HL-60/S4 (cell line): Measurements from ENCODE around the gene APBB2.

ENCODE experiments used
- in situ Hi-C: fragments of 300-500 bp; cut with MboI; formaldehyde crosslinking; loops from 2 replicates; pipeline ENCODE4 v1.14.3; 2022; ENCODE audit warnings: low sequenced_read_pairs

The APBB2 gene

DNA sequence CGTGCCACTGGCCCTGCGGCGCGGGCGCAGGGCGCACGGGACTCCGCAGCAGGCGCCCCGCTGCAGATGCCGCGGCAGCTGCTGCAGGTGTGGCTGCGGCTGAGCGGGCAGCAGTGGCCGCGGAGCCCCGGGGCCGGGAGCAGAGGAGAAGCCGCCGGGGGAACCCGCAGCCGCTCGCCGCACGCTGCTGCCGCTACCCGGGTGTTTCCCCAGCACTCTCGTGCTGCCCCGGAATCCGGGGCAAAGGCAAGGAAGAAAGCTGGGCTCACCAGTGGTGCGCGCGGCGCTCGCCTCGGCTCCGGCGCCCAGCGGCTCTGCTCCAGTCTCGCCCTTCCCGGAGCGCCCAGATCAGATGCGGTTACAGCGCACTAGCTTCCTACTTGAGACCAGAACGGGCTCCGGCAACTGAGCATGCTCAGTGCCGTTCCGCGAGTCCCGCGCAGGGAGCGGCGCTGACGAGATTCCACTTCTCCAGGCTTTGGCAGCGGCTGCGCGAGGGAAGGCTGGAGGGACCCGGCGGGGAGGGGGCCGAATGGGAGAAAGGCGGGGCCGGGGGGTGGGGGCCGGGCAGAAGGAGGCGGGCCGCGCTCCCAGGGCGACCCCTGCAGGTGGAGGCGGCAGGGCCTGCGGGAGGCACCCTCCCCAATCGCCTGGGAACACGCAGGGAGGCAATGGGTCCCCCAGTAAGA is at the start of gene APBB2:
APBB2 (minus strand) TSS at position 407 of the 689 bp plus-strand sequence. CDS start 181,288 bp downstream, outside the sequence.
- in situ Hi-C loops: loop anchor here (25.0 kb wide), 1 partner anchor 227 kb away; no protein-coding TSS in a partner anchor

DNA sequence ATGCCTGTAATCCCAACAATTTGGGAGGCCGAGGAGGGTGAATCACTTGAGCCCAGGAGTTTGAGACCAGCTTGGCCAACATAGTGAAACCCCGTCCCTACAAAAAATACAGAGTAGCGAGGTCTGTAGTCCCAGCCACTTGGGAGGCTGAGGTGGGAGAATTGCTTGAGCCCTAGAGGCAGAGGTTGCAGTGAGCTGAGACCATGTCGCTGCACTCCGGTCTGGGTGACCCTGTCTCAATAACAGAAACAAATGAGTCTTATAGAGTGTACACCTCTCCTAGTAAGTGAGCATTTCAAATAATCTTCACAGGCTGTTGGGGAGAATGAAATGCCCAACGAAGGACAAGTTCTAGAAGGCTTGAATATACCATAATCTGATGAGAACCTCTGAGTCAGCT is 47.9 kb upstream of the APBB2 start:
- in situ Hi-C loops: no loop called here

DNA sequence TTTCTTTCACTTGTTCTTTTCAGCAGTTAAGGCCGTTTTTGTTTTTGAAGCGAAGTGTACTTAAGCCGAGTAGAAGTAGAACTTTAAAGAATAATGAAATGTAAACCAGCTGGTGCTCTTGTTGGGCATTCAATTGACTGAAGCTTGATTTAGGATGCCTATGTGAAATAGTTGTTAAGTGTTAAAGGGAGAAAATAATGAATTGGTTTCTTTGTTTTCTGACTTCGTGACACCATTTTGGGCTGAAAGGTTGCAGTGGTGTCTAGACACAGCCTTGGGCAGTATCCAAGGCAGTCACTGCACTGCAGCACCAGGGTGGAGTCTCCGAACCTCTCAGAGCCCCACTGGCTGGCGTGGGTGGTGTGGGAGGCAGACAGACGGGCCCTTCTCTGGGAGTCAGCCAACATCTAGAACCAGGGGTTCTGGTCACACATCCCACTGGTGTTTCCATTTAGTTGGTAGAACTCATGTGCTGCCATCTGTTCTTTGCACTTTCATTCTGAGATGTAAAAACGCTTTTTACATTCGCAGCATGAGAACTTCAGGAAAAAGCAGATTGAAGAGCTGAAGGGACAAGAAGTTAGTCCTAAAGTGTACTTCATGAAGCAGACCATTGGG is 45.9 kb upstream of the APBB2 start:
- in situ Hi-C loops: no loop called here

DNA sequence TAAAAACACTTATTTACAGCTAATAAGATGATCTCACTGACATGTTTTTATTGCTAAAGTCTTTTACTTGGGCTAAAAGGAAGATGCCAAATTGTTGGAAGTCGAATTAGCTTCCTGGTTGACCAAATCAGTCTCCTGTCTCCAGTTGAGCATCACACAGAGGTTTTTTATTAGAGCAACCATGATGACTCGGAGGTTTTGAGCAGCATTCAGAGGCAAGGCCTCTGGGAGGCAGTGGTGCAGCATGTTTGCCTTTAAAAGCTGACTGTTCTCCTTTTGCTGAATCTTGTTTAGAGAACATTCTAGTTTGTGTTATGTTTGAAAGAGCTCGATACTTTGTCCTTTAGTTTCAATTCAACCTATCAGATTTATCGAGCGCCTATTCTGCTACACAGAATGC is 44.4 kb upstream of the APBB2 start:
- in situ Hi-C loops: no loop called here

DNA sequence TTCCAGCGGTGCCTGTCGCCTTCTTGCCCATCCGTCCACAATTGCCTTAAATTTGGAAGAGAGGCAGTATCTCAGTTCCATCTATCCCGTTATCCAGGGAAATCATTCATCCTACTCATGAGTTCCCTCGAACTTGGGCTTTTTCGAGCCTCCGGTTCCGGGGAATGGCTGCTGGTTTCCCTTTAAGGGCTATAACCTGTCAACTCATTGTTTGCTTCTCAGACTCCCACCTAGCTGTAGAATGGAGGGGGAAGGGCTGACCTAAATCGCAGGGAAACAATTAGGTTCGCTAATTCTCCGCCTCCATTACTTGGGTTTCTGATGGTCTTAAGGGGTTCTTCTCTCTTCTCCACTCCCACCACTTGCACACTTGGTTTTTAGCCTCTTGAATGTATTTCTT is 43.6 kb upstream of the APBB2 start:
- in situ Hi-C loops: no loop called here

DNA sequence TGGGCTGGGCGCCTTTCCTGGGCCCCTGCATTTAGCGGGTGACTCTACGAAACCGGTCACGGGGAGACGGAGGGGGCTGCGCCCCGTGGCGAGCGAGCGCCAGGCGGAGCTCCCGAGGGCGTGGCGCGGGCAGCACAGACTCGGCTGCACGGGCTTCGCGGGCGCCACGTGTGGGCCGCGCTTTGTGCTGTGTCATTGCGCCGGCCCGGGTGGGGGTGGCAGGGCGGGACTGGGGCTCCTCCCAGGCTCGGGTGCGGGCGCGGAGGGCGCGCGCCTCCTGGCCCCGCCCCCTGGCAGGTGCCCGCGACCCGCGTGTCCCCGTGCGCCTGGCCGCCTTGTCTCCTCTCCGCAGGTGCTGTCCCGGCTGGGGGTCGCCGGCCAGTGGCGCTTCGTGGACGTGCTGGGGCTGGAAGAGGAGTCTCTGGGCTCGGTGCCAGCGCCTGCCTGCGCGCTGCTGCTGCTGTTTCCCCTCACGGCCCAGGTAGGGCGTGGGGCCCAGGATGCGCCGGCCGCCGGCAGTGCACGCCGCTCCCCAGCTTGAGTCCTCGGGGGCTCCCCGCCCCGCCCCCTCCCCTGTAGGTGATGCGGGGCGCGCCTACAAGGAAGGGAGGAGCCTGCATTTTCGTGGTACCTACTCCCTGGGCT is 43.0 kb upstream of the APBB2 start:
- in situ Hi-C loops: no loop called here

DNA sequence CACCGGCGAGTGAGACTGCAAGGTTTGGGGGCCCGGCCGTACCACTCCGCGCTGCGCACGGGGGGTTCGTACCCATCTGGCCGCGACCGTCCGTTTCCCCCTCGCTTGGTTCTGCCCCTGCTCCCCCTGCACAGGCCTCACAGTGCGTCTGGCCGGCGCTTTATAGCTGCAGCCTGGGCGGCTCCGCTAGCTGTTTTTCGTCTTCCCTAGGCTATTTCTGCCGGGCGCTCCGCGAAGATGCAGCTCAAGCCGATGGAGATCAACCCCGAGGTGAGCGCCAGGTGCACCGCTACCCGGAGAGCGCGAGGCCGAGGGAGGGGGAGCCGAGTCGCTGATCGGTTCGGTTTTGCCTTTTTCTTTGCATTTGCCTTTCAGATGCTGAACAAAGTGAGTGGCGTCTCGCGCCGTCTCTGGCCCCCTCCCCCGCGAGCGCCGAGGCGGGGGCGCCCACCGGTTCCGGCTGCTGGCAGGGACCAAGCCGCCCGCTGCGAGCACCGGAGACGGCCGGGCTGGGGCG is 42.5 kb upstream of the APBB2 start, which contains the start of gene UCHL1:
UCHL1 (plus strand) TSS at position 189 of the 517 bp plus-strand sequence; CDS start at position 238, 49 bp downstream.
- in situ Hi-C loops: no loop called here

DNA sequence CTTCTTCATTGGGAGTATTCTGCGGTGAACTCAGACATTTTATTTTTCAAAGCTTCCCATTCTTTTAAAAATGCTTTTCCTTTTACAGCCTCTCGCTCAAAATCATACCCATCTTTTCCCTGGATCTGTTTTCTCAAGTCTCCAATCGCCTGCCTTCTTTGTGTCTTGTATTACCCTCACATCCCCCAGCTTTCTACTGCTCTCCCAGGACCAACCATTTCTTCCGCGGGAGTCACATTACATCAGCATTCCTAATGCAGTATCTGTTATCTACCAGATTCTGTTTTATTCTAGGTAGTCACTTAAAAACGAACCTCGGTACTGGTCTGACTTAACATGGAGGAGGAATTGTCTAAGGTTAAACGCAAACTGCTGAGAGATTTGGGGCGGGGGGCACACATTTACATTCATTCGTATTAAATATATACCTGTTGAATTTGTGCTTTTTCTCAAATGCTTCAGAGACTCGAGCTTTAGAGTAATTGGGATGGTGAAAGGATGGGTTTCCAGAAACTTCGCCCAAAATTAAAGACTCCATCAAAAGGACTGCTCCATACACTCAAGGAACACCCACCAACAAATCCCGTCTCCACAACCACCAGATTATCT is 41.9 kb upstream of the APBB2 start:
- in situ Hi-C loops: no loop called here

DNA sequence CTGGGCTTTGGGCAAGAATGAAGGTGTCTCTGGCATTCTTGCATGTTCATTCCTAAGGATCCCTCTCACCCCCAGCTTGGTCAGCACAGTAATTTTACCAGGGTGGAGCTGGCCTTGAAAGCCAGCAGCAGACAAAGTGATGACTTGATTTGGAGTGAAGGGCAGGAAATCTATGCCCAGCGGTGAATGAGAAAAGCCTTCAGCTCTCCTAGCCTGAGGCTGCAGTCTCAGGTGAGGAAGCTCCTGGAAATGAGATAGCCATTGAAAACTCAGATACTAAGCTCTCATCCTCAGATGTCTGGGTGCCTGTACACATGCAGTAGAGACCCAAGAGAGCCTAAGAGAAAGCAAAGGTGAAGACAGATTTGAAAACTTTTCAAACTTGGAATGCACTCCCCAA is 31.6 kb upstream of the APBB2 start:
- in situ Hi-C loops: no loop called here

DNA sequence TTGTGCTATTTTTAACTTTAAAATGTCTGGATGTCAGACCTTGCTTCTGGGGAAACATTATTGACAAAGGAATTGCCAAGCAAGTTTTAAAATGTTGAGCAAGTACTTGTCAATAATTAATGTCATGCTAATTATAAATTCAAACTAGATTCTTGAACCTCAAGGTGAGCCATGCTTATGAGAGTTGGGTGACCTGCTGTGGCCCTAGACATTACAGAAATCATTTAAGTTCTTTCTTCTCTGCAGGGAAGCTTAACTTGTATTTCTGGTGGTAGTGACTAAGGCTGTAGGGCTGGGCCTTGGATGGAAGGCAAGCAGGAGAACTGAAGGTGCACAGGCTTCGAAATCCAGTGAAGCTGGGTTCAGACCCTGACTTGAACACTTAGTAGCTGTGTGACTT is 27.6 kb upstream of the APBB2 start:
- in situ Hi-C loops: no loop called here

DNA sequence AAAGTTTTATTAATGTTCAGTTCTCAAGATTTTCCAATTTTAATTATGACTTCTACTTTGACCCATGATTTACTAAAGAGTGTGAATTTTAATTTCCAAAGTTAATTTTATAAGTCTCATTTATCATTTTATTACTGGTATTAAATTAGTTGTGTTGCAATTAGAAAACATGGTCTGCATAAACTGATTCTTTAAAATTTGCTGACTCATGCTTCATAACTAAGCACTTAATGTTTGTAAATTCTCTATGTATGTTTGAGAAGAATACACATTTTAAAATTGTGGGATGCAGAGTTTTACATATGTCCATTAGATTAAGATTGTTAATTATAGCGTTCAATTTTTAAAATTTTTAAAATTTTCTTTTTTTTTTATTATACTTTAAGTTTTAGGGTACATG is 22.2 kb upstream of the APBB2 start:
- in situ Hi-C loops: no loop called here

DNA sequence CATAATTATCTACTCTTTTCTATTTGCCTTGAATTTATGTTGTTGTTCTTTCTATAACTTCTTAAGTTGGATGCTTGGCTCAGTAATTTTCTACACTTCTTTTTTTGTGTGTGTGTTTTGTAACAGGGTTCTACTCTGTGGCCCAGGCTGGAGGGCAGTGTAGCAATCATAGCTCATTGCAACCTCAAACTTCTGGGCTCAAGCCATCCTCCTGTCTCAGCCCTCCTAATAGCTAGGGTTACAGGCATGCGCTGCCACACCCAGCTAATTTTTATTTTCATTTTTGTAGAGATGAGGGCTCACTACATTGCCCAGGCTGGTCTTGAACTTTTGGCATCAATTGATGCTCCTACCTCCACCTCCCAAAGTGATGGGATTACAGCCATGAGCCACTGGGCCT is 21.7 kb upstream of the APBB2 start:
- in situ Hi-C loops: no loop called here

DNA sequence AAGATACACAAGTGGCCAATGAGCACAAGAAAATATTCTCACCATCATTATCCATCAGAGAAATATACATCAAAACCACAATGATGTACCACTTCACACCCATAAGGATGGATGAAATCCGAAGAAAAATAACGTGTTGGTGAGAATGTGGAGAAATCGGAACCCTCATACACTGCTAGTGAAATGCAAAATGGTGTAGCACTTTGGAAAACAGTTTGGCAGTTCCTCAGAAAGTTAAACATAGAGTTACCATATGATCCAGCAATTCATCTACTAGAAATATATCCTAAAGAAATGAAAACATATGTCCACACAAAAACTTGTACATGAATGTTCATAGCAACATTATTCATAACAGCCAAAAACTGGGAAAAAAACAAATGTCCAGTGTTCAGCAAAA is 18.5 kb upstream of the APBB2 start:
- in situ Hi-C loops: no loop called here

DNA sequence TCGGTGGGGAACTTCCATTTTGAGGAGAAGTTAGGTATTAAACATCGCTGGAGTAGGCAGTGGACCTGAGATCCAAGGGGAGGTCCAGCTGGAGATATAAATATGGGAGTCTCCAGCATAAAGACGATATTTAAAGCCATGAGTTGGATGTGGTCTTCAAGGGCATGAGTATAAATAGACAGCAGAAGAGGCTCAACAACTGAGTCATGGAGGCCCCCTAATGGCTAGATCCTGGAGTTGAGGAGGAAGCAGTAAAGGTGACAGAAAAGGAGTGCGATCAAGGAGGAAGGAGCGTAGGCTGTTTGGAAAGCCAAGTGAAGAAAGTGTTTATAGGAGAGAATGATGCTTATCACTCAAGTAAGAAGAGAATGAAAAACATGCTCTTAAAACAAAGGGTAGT is 18.1 kb upstream of the APBB2 start:
- in situ Hi-C loops: no loop called here

DNA sequence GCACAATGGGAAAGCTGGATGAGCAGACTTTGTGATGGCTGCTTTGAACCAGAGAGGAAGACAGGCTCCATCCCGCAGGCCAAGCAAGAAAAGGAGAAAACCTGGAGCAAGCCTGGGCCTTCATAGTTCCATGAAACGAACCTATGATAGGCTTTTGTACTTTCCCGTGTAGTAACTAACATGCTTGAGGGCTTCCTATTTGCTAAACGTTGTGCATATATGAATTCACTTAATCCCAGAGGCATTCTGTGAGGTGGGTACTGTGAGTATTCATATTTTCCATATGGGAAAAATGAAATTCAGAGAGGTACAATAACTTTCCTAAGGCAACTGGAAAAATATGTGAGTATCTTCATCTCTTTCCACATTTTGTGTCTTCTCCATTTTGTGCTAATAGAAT is 13.6 kb upstream of the APBB2 start:
- in situ Hi-C loops: no loop called here

DNA sequence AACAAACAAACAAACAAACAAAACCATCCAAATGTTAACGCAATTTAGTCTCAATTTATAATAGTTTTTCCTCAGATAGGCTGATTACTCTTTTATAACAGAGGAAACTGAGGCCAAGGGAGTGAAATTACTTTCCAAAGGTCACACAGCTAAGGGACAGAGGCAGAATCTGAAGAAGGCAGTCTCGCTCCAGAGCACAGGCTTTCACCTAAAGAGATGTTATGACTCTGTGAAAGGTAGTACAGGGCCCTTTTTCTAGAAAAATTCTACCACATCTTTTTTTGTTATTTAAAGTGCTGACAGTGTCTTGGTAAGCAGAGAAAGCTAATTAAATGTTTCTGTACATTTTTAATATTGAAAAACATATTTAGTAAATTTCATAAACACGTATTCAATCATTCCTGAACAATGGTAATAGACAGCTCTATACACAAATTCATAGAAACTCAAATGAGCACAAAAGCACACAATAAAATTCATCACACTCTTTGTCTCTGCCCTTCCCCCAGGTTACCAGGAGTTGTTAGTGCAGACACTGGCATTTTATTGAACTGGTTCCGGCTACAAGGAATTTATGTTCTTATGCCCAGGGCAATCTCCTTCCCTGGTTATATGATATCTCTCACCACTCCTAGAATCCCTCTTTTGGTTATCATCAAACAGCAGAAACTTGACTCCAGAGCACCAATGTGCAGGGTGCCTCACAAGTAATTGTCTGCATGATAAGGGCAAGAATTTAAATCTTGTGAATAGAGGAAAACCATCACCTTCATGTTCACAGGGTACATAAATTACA is 7.7 kb upstream of the APBB2 start:
- in situ Hi-C loops: loop anchor here (25.0 kb wide), 1 partner anchor 235 kb away; no protein-coding TSS in a partner anchor

DNA sequence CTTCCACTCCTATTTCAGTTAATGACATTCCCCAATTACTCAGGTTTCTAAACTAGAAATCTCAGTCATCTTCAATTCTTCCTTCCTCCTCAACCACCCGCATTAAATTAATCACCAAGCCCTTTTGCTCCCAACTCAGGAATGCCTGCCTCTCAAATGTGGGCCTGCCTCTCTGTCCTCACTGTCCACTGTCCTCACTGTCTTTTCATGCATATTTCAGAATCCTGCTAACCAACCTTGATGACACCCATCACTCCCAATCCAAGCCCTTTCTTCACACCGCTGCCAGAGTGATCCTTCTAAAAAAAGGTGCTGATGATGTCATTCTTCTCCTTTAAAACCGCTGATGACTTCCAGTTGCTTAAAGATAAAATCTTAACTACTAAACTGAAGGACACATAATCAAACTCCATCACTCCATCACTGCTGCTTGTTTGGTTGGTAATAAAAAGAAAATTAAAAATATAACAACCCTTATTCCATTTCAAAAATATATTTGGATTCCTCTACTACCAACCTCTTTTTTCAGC is 5.1 kb upstream of the APBB2 start:
- in situ Hi-C loops: loop anchor here (25.0 kb wide), 1 partner anchor 232 kb away; no protein-coding TSS in a partner anchor

DNA sequence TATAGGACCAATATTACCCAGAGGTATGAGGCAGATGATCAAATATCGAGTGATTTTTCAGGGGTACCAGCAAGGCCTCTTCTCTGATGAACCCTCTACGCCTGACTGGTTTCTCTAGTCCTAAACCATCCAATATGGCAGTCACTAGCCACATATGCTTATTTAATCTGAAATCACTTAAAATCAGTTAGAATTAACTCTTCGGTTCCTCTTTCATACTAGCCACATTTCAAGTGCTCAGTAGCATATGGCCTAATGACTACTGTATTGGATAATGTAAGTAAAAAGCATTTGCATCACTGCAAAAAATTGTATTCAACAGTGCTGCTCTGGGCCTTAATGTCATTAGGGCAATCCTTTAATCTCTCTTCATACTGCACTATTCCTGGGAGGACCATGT is 4.4 kb upstream of the APBB2 start:
- in situ Hi-C loops: loop anchor here (25.0 kb wide), 1 partner anchor 231 kb away; no protein-coding TSS in a partner anchor

DNA sequence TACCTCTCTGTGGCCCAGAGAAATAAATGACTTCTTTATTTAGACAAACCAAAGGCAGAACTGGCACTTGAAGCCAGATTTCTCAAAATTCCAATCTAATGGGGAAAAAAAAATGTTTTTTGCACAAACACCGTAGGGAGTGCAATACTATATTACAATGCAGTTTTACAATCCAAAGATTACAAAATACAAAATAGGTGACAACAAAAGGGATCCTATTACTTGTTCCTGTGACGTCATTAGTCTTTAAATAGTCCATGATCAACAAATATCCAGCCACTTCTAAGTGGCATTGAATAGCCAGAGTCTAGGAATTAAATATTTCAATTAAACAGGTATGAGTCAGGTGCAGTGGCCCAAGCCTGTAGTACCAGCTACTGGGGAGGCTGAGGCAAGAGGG is 3.0 kb upstream of the APBB2 start:
- in situ Hi-C loops: loop anchor here (25.0 kb wide), 1 partner anchor 230 kb away; no protein-coding TSS in a partner anchor

DNA sequence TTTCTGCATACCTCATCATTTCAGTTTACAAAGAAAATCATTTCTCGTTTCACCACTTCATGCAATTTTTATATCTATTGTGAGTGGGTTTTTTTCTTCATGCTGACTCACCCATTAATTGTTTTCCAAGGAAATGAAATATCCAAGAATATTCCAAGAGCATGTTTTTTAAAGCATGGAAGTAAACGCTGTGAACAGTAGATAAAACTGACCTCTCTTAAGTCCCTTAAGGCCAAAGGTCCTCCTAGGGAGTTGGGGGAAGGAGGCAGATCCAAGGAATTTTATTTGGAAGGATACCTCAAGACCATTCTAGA is 2.6 kb upstream of the APBB2 start:
- in situ Hi-C loops: loop anchor here (25.0 kb wide), 1 partner anchor 230 kb away; no protein-coding TSS in a partner anchor
